ENCODE results near the gene CSNK1A1.
"Not testable (repeated sequence)": the region's sequence is repeated elsewhere in the genome, so short reads cannot be mapped to it uniquely, and the experiment has no call there.

CSNK1A1 gene

GRCh38 chr5:149551227-149552037, at the start of gene CSNK1A1:
Gene CSNK1A1 (minus strand): TSS chr5:149551439. CDS start chr5:149550964, 475 bp downstream.
- peak; percentile 98 for DNase-seq

- no peak for DNase-seq
Observed at GRCh38 chr5:149600932-149601331, 49.7 kb upstream of the CSNK1A1 start.

GRCh38 chr5:149599375-149599774, 48.1 kb upstream of the CSNK1A1 start:
- no peak for DNase-seq

- DNase-seq, result no peak
Observed at GRCh38 chr5:149598966-149599365, 47.7 kb upstream of the CSNK1A1 start.

GRCh38 chr5:149598234-149598633, 47.0 kb upstream of the CSNK1A1 start:
- not testable (repeated sequence) for DNase-seq

- no peak for DNase-seq
Observed at GRCh38 chr5:149597618-149598017, 46.4 kb upstream of the CSNK1A1 start.

GRCh38 chr5:149596712-149597111, 45.5 kb upstream of the CSNK1A1 start:
- no peak for DNase-seq

GRCh38 chr5:149595105-149595504, 43.9 kb upstream of the CSNK1A1 start:
- DNase-seq, result not testable (repeated sequence)

GRCh38 chr5:149594206-149594895, 43.1 kb upstream of the CSNK1A1 start:
- DNase-seq, result no peak

- DNase-seq, result no peak
Observed at GRCh38 chr5:149593370-149593769, 42.1 kb upstream of the CSNK1A1 start.

GRCh38 chr5:149588936-149589335, 37.7 kb upstream of the CSNK1A1 start:
- no peak for DNase-seq

GRCh38 chr5:149586708-149587318, 35.6 kb upstream of the CSNK1A1 start:
- no peak for DNase-seq

GRCh38 chr5:149585910-149586309, 34.7 kb upstream of the CSNK1A1 start:
- no peak for DNase-seq

GRCh38 chr5:149584121-149584520, 32.9 kb upstream of the CSNK1A1 start:
- peak; percentile 21 for DNase-seq

- DNase-seq, result no peak
Observed at GRCh38 chr5:149583394-149583793, 32.2 kb upstream of the CSNK1A1 start.

- DNase-seq, result peak; percentile 75
Observed at GRCh38 chr5:149581931-149582768, 30.9 kb upstream of the CSNK1A1 start.

GRCh38 chr5:149581192-149581861, 30.1 kb upstream of the CSNK1A1 start, which contains the start of gene ARHGEF37:
Gene ARHGEF37 (plus strand): TSS chr5:149581498. CDS start chr5:149597770, 16,272 bp downstream.
- no peak for DNase-seq

- peak; percentile 3 for DNase-seq
Observed at GRCh38 chr5:149580808-149581191, 29.6 kb upstream of the CSNK1A1 start.

- DNase-seq, result no peak
Observed at GRCh38 chr5:149578896-149579295, 27.7 kb upstream of the CSNK1A1 start.

- no peak for DNase-seq
Observed at GRCh38 chr5:149576021-149576420, 24.8 kb upstream of the CSNK1A1 start.

GRCh38 chr5:149575131-149575530, 23.9 kb upstream of the CSNK1A1 start:
- no peak for DNase-seq

- no peak for DNase-seq
Observed at GRCh38 chr5:149572576-149573231, 21.5 kb upstream of the CSNK1A1 start.
